GM12873 (cell line): ENCODE data around the gene GPATCH2.

ENCODE experiments used
- TF ChIP-seq, protein P1 (sequence below): IDR thresholded peaks from 2 replicates; pipeline ENCODE4 v1.5.1; 2012; ENCODE audit warnings: low read depth, mild to moderate bottlenecking, moderate library complexity, low read length, control low read depth; ENCODE audit not compliant: insufficient read depth; ENCODE audit errors: missing control alignments

The GPATCH2 gene

DNA sequence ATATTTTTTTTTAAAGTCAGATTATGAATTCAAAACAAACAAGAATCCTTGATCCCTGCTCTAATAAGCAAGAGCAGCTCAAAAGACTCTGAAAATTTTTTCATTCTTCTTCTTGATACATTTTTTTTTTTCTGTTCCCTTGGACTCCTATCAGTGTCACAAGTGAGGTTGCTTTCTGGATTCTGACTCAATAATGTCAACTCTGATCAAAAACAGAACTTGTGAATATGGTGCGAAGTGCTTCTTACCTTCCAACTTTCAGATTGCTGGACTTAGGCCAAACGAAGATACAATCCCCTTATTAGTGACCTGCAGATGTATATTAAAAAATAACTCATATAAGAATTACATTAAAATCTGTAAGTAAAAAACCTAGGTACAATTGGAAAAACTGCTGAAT is 136.1 kb downstream of the GPATCH2 start:
- TF ChIP-seq, protein P1, sequence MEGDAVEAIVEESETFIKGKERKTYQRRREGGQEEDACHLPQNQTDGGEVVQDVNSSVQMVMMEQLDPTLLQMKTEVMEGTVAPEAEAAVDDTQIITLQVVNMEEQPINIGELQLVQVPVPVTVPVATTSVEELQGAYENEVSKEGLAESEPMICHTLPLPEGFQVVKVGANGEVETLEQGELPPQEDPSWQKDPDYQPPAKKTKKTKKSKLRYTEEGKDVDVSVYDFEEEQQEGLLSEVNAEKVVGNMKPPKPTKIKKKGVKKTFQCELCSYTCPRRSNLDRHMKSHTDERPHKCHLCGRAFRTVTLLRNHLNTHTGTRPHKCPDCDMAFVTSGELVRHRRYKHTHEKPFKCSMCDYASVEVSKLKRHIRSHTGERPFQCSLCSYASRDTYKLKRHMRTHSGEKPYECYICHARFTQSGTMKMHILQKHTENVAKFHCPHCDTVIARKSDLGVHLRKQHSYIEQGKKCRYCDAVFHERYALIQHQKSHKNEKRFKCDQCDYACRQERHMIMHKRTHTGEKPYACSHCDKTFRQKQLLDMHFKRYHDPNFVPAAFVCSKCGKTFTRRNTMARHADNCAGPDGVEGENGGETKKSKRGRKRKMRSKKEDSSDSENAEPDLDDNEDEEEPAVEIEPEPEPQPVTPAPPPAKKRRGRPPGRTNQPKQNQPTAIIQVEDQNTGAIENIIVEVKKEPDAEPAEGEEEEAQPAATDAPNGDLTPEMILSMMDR: no peak

DNA sequence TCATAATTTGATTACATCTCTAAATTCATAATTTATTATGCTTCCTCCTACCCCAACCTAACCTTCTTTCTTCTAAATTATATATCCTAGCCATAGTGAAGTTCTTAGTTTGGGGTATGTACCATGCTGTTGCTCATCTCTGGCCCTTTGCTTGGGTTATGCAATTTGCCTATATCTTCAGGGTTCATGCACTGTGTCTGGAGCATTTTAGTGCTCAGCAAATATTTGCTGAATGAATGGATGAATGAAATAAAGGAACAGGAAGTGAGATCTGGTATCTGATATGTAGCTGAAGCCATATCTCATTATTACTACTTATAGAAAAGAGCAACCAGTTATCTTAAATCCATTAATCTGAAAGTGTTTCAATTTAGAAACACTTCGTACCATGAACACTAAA is 137.6 kb downstream of the GPATCH2 start:
- TF ChIP-seq, protein P1: no peak

DNA sequence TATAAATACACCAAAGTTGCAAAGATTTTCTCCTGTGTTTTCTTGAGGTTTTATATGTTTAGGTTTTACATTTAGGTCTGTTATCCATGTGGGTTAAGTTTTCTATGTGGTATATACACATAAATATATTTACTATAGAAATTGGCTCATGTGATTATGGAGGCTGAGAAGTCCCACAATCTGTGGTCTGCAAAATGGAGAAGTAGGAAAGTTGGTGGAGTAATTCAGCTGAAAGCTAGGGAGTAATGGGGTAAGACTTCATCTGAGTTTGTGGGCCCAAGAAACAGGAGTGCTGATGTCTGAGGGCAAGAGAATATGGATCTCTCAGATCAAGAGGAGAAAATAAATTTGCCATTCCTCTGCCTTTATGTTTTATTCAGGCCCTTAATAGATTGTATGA is 146.0 kb downstream of the GPATCH2 start:
- TF ChIP-seq, protein P1: no peak

DNA sequence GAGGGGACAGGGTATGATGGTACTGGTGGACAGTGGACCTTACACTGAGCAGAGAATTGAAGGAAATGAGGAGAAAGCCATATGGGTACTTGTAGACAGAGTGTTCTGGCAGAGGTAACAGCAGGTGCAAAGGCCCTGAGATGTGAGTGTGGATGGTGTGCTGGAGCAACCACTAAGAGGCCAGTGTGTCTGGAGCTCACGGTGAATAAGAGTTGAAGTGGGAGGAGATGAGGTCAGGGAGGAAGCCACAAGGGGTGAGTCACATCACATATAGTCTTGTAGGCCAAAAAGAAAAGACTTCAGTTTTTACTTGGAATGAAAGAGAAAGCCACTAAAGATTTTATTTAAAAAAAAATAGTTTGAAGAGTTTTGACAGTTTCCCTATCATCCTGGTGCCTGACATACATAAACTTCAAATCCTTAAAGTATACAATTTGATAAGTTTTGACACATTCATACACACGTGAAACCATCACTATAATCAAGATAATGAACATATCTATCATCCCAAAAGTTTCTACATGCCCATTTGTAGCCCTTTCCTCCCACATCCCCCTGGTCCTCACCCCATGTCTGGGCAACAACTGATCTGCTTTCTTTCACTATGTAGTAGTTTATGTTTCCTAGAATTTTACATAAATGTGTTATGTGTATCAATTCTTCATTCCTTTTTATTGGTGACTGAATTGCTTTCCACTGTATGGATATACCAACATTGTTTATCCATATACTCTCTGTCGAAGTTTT is 148.4 kb downstream of the GPATCH2 start:
- TF ChIP-seq, protein P1: no peak

DNA sequence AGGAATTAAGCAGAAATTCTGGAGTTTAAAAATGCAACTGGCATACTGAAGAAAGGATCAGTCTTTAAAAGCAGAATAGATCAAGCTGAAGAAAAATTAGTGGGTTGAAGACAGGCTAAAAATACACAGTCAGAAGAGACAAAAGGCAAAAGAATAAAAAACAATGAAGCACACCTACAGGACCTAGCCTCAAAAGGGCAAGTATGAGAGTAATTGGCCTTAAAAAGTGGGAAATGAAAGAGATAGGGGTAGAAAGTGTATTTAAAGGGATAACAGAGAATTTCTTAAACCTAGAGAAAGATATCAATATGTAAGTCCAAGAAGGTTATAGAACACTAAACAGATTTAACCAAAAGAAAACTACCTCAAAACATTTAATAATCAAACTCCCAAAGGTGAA is 152.4 kb downstream of the GPATCH2 start:
- TF ChIP-seq, protein P1: no peak

DNA sequence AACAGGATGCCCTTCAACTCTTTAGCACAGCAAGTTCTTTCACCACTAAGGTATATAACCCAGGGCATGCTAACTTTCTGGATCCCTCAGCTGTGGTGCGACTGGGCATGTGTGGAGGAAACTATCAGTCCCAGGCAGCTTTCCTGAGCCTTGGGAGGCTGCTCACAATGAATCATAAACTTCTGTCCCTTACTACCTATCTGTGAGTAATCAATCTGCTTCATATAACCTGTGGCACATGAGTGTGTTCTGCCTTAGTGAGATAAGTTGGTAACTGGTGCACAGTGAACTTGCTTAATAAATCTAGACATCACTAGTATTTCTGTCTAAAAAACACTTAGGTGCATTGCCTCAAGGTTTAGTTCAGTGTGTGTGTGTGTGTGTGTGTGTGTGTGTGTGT is 158.0 kb downstream of the GPATCH2 start:
- TF ChIP-seq, protein P1: no peak

DNA sequence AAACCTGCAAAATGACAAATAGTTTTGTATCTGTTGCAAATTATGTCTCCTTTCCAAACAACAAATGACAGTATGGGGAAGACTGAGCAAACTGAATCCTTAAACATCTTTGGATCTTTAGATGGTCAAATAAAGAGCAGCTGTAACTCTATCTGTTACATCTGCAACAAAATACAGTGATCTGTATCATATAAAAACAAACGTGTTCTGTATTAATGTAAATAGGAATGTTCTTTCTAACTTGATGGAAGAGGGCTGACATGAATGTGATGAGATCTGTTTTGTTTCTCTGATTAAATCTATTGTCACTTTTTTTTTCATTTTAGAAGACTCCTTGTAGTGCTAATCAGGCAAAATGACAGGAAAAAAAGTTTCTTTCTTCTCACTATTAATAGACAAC is 159.5 kb downstream of the GPATCH2 start:
- TF ChIP-seq, protein P1: no peak
